HG02943 (cell line): Measurements from ENCODE around the gene CAMKMT.
A peak's percentile ranks its signal among the peaks of the same experiment; 100 is the strongest.
"Not testable (repeated sequence)": the region's sequence is repeated elsewhere in the genome, so short reads cannot be mapped to it uniquely, and the experiment has no call there.

Experiments
- ATAC-seq: cut with Tn5 transposase; IDR thresholded peaks from one replicate; pipeline ENCODE4 v1.9.1; 2021; ENCODE audit warnings: mild to moderate bottlenecking, low read depth, moderate library complexity; ENCODE audit not compliant: unreplicated experiment

CAMKMT gene

GRCh38 chr2:44358503-44358902 lies 3.2 kb upstream of the CAMKMT start:
- no peak for ATAC-seq

GRCh38 chr2:44360749-44361329 lies 908 bp upstream of the CAMKMT start:
- peak; percentile 1 for ATAC-seq

- ATAC-seq = peak; percentile 16
These were observed 664 bp downstream of the CAMKMT start for GRCh38 chr2:44362207-44363015.

- ATAC-seq = no peak
These were observed 2.9 kb downstream of the CAMKMT start for GRCh38 chr2:44364604-44365003.

GRCh38 chr2:44367591-44367990 lies 5.8 kb downstream of the CAMKMT start:
- no peak for ATAC-seq

- no peak for ATAC-seq
These were observed 7.6 kb downstream of the CAMKMT start for GRCh38 chr2:44369392-44369791.

- ATAC-seq = no peak
These were observed 9.7 kb downstream of the CAMKMT start for GRCh38 chr2:44371445-44371844.

GRCh38 chr2:44372246-44372645 lies 10.5 kb downstream of the CAMKMT start:
- ATAC-seq = no peak

- ATAC-seq = no peak
These were observed 15.7 kb downstream of the CAMKMT start for GRCh38 chr2:44377486-44377885.

- not testable (repeated sequence) for ATAC-seq
These were observed 23.5 kb downstream of the CAMKMT start for GRCh38 chr2:44385226-44385625.

- ATAC-seq = no peak
These were observed 27.1 kb downstream of the CAMKMT start for GRCh38 chr2:44388877-44389276.

- no peak for ATAC-seq
These were observed 28.1 kb downstream of the CAMKMT start for GRCh38 chr2:44389895-44390294.

- no peak for ATAC-seq
These were observed 30.7 kb downstream of the CAMKMT start for GRCh38 chr2:44392338-44392943.

- no peak for ATAC-seq
These were observed 35.9 kb downstream of the CAMKMT start for GRCh38 chr2:44397447-44398175.

- no peak for ATAC-seq
These were observed 36.6 kb downstream of the CAMKMT start for GRCh38 chr2:44398243-44398897.

- ATAC-seq = no peak
These were observed 59.0 kb downstream of the CAMKMT start for GRCh38 chr2:44420725-44421124.

GRCh38 chr2:44424211-44424610 lies 62.5 kb downstream of the CAMKMT start:
- ATAC-seq = no peak

- no peak for ATAC-seq
These were observed 67.3 kb downstream of the CAMKMT start for GRCh38 chr2:44429034-44429433.

- ATAC-seq = no peak
These were observed 68.6 kb downstream of the CAMKMT start for GRCh38 chr2:44430342-44430741.

- no peak for ATAC-seq
These were observed 72.1 kb downstream of the CAMKMT start for GRCh38 chr2:44433895-44434294.

- no peak for ATAC-seq
These were observed 79.5 kb downstream of the CAMKMT start for GRCh38 chr2:44441200-44441599.
